Fibroblast of skin of scalp (primary cell): Measurements from ENCODE around the gene TEKT2. TPM values are rescaled to one million over a fixed set of nuclear protein-coding genes. Genes with fewer than 3 reads are reported as not detected.
A peak's percentile ranks its signal among the peaks of the same experiment; 100 is the strongest.

Source experiments
- DNase-seq: peaks from one replicate; pipeline ENCODE4 v3.0.0-alpha.2; 2013
- polyA plus RNA-seq, 2 experiments: library from polyadenylated mRNA; unstranded; fragments of 120-200 nt; gene quantifications; one replicate each; pipeline ENCODE4 v1.2.1, GENCODE V29; 2013; ENCODE audit not compliant: insufficient read length in 2 of 2

The TEKT2 gene
- polyA plus RNA-seq (2013, experiment 1 of 2; ENCODE audit: insufficient read length), result 0.17 TPM
- 0.16 TPM for polyA plus RNA-seq (2013, experiment 2 of 2; ENCODE audit: insufficient read length)

GRCh38 chr1:36083635-36084496 is at the start of gene TEKT2:
Gene TEKT2 (plus strand): TSS chr1:36084094. CDS start chr1:36084922, 828 bp downstream.
- peak; percentile 49 for DNase-seq

GRCh38 chr1:36034692-36035091 is 49.2 kb upstream of the TEKT2 start:
- DNase-seq, result peak; percentile 3

GRCh38 chr1:36035154-36035553 is 48.7 kb upstream of the TEKT2 start:
- DNase-seq, result no peak

- no peak for DNase-seq
These were observed 43.7 kb upstream of the TEKT2 start for GRCh38 chr1:36040238-36040637.

- no peak for DNase-seq
These were observed 32.1 kb upstream of the TEKT2 start for GRCh38 chr1:36051821-36052220.

GRCh38 chr1:36053978-36054377 is 29.9 kb upstream of the TEKT2 start:
- no peak for DNase-seq

- no peak for DNase-seq
These were observed 28.2 kb upstream of the TEKT2 start for GRCh38 chr1:36055706-36056105.

- DNase-seq, result no peak
These were observed 21.6 kb upstream of the TEKT2 start for GRCh38 chr1:36062315-36062714.

- no peak for DNase-seq
These were observed 16.0 kb upstream of the TEKT2 start for GRCh38 chr1:36067871-36068270.

- DNase-seq, result no peak
These were observed 15.0 kb upstream of the TEKT2 start for GRCh38 chr1:36068866-36069265.

GRCh38 chr1:36070349-36070748 is 13.5 kb upstream of the TEKT2 start:
- no peak for DNase-seq

GRCh38 chr1:36076979-36077573 is 6.8 kb upstream of the TEKT2 start:
- DNase-seq, result no peak

GRCh38 chr1:36080236-36080635 is 3.7 kb upstream of the TEKT2 start:
- DNase-seq, result no peak

- no peak for DNase-seq
These were observed 3.1 kb upstream of the TEKT2 start for GRCh38 chr1:36080801-36081200.

GRCh38 chr1:36081926-36082485 is 1.9 kb upstream of the TEKT2 start:
- DNase-seq, result no peak

GRCh38 chr1:36083219-36083618 is 675 bp upstream of the TEKT2 start:
- no peak for DNase-seq

GRCh38 chr1:36084497-36085115 is 712 bp downstream of the TEKT2 start:
- no peak for DNase-seq

- no peak for DNase-seq
These were observed 1.2 kb downstream of the TEKT2 start for GRCh38 chr1:36085126-36085525.

- no peak for DNase-seq
These were observed 2.0 kb downstream of the TEKT2 start for GRCh38 chr1:36085686-36086526.

- DNase-seq, result no peak
These were observed 2.8 kb downstream of the TEKT2 start for GRCh38 chr1:36086529-36087232.
